Ureter (tissue), 1 donor: Measurements from ENCODE around the gene FBXO10. TPM values are rescaled to one million over a fixed set of nuclear protein-coding genes. Genes with fewer than 3 reads are reported as not detected.
"Not testable (repeated sequence)": the region's sequence is repeated elsewhere in the genome, so short reads cannot be mapped to it uniquely, and the experiment has no call there.

Experiments used
- DNase-seq: peaks from one replicate; pipeline ENCODE4 v3.0.0-alpha.2; 2020; ENCODE audit warnings: low spot score
- total RNA-seq: library from RNA; stranded (reverse); gene quantifications from one replicate; pipeline ENCODE4 v1.2.4, GENCODE V29; 2023
- donor health status: DM: yes; HTN: yes; CAD: no.

FBXO10 gene
- total RNA-seq, result 7.5 TPM

GRCh38 chr9:37575921-37576721 is at the start of gene FBXO10:
Gene FBXO10, minus strand, starts transcription at chr9:37576380. Its CDS starts 34,612 bp downstream, at chr9:37541768.
- DNase-seq, result peak; percentile 56

- DNase-seq, result no peak
These were observed 49.6 kb upstream of the FBXO10 start for GRCh38 chr9:37625758-37626147.

- DNase-seq, result no peak
These were observed 49.0 kb upstream of the FBXO10 start for GRCh38 chr9:37625036-37625757.

- DNase-seq, result no peak
These were observed 47.9 kb upstream of the FBXO10 start for GRCh38 chr9:37624073-37624472.

- DNase-seq, result no peak
These were observed 47.1 kb upstream of the FBXO10 start for GRCh38 chr9:37623267-37623666.

- no peak for DNase-seq
These were observed 46.3 kb upstream of the FBXO10 start for GRCh38 chr9:37622462-37622861.

- no peak for DNase-seq
These were observed 45.3 kb upstream of the FBXO10 start for GRCh38 chr9:37621273-37622121.

- no peak for DNase-seq
These were observed 44.2 kb upstream of the FBXO10 start for GRCh38 chr9:37620396-37620795.

- no peak for DNase-seq
These were observed 43.6 kb upstream of the FBXO10 start for GRCh38 chr9:37619806-37620205.

- DNase-seq, result no peak
These were observed 42.6 kb upstream of the FBXO10 start for GRCh38 chr9:37618817-37619216.

- no peak for DNase-seq
These were observed 41.7 kb upstream of the FBXO10 start for GRCh38 chr9:37617832-37618231.

- no peak for DNase-seq
These were observed 41.0 kb upstream of the FBXO10 start for GRCh38 chr9:37617161-37617560.

GRCh38 chr9:37611961-37612360 is 35.8 kb upstream of the FBXO10 start:
- no peak for DNase-seq

- DNase-seq, result no peak
These were observed 34.8 kb upstream of the FBXO10 start for GRCh38 chr9:37611014-37611413.

- DNase-seq, result no peak
These were observed 33.7 kb upstream of the FBXO10 start for GRCh38 chr9:37609735-37610397.

- no peak for DNase-seq
These were observed 32.1 kb upstream of the FBXO10 start for GRCh38 chr9:37608250-37608649.

GRCh38 chr9:37604296-37604695 is 28.1 kb upstream of the FBXO10 start:
- no peak for DNase-seq

GRCh38 chr9:37602817-37603216 is 26.6 kb upstream of the FBXO10 start:
- DNase-seq, result peak; percentile 53

GRCh38 chr9:37602061-37602460 is 25.9 kb upstream of the FBXO10 start:
- DNase-seq, result not testable (repeated sequence)

- no peak for DNase-seq
These were observed 20.3 kb upstream of the FBXO10 start for GRCh38 chr9:37596504-37596903.

- no peak for DNase-seq
These were observed 17.8 kb upstream of the FBXO10 start for GRCh38 chr9:37593883-37594448.
